Measurements from ENCODE around the gene C1QTNF6.

Gene C1QTNF6

GRCh38 chr22:37223965-37224551 is 36.0 kb upstream of the C1QTNF6 start:
- no peak for DNase-seq

- no peak for DNase-seq
Measured at GRCh38 chr22:37222440-37222971, 34.5 kb upstream of the C1QTNF6 start.

GRCh38 chr22:37221424-37222333 is 33.6 kb upstream of the C1QTNF6 start:
- no peak for DNase-seq

GRCh38 chr22:37220543-37220981 is 32.5 kb upstream of the C1QTNF6 start:
- no peak for DNase-seq

- DNase-seq: no peak
Measured at GRCh38 chr22:37219533-37219932, 31.5 kb upstream of the C1QTNF6 start.

GRCh38 chr22:37218771-37219411 is 30.8 kb upstream of the C1QTNF6 start:
- no peak for DNase-seq

- no peak for DNase-seq
Measured at GRCh38 chr22:37218399-37218770, 30.3 kb upstream of the C1QTNF6 start.

GRCh38 chr22:37215890-37216289 is 27.8 kb upstream of the C1QTNF6 start:
- no peak for DNase-seq

GRCh38 chr22:37214731-37215030 is 26.6 kb upstream of the C1QTNF6 start:
- no peak for DNase-seq

- no peak for DNase-seq
Measured at GRCh38 chr22:37213941-37214730, 26.1 kb upstream of the C1QTNF6 start.

- no peak for DNase-seq
Measured at GRCh38 chr22:37213218-37213855, 25.3 kb upstream of the C1QTNF6 start.

GRCh38 chr22:37212174-37212906 is 24.3 kb upstream of the C1QTNF6 start, which contains the start of gene SSTR3:
Gene SSTR3 (minus strand): TSS chr22:37212477. CDS start chr22:37207803, 4,674 bp downstream.
- DNase-seq: peak; percentile 71

- no peak for DNase-seq
Measured at GRCh38 chr22:37211866-37212173, 23.8 kb upstream of the C1QTNF6 start.

GRCh38 chr22:37211075-37211865 is 23.2 kb upstream of the C1QTNF6 start:
- no peak for DNase-seq

- DNase-seq: no peak
Measured at GRCh38 chr22:37210041-37210803, 22.2 kb upstream of the C1QTNF6 start.

- no peak for DNase-seq
Measured at GRCh38 chr22:37209140-37209845, 21.2 kb upstream of the C1QTNF6 start.

- no peak for DNase-seq
Measured at GRCh38 chr22:37208401-37209139, 20.5 kb upstream of the C1QTNF6 start.

GRCh38 chr22:37207981-37208380 is 19.9 kb upstream of the C1QTNF6 start:
- no peak for DNase-seq
